ENCODE data around the gene TP53RK. TPM values are rescaled to one million over a fixed set of nuclear protein-coding genes. Genes with fewer than 3 reads are reported as not detected.

TP53RK gene
- total and polyA plus RNA-seq, 2 of the 13 experiments (the other 11 are each of a cell fraction or from before 2014, with no cell fraction given) = 12.9 to 25.5 TPM

- no peak for TF ChIP-seq MYPOP (CRISPR knock-in tag; IDR thresholded peaks at IDR 0.05)
- TF ChIP-seq ZNF343 (CRISPR knock-in tag; IDR thresholded peaks at IDR 0.05) = no peak
- 0 out of 2 replicates have a peak, but pooled peaks have one; percentile 38 for TF ChIP-seq CC2D1A (CRISPR knock-in tag; IDR thresholded peaks at IDR 0.05)
- no peak for TF ChIP-seq RFXANK (CRISPR knock-in tag; IDR thresholded peaks at IDR 0.05)
- peak; percentile 90 for TF ChIP-seq HDAC1 (CRISPR knock-in tag; IDR thresholded peaks at IDR 0.05)
- TF ChIP-seq ZBTB40 (IDR thresholded peaks at IDR 0.05) = no peak
- no peak for TF ChIP-seq ZBTB40 (CRISPR knock-in tag; IDR thresholded peaks at IDR 0.05)
- peak; percentile 70; the same call in 1 of the 2 replicates for TF ChIP-seq ZNF547 (CRISPR knock-in tag; IDR thresholded peaks at IDR 0.05)
- TF ChIP-seq BRF2 (CRISPR knock-in tag; IDR thresholded peaks at IDR 0.05) = no peak
- TF ChIP-seq ZFP90 (CRISPR knock-in tag; IDR thresholded peaks at IDR 0.05; ENCODE audit: borderline replicate concordance) = peak; percentile 53; the same call in 1 of the 2 replicates
- TF ChIP-seq ARID2 (CRISPR knock-in tag; IDR thresholded peaks at IDR 0.05; ENCODE audit: borderline replicate concordance) = no peak
- TF ChIP-seq SALL2 (CRISPR knock-in tag; IDR thresholded peaks at IDR 0.05) = peak; percentile 79; the same call in 1 of the 2 replicates
- no peak for TF ChIP-seq YY1 (IDR thresholded peaks at IDR 0.05; ENCODE audit: insufficient read depth, insufficient replicate concordance, low read depth, low read length)
- TF ChIP-seq SYNCRIP (IDR thresholded peaks at IDR 0.05; ENCODE audit: insufficient read depth, low read depth, low read length) = no peak
- no peak for TF ChIP-seq JUN (CRISPR knock-in tag; IDR thresholded peaks at IDR 0.05)
- TF ChIP-seq SCMH1 (CRISPR knock-in tag; IDR thresholded peaks at IDR 0.05; ENCODE audit: borderline replicate concordance) = no peak
- TF ChIP-seq PRMT3 (CRISPR knock-in tag; IDR thresholded peaks at IDR 0.05; ENCODE audit: borderline replicate concordance, low read depth) = no peak
- TF ChIP-seq HNF4A (CRISPR knock-in tag; IDR thresholded peaks at IDR 0.05) = peak; percentile 94
Measured at GRCh38 chr20:46670585-46671584, 18.4 kb downstream of the TP53RK start (continued).

Measured in HepG2 (cell line).